Parathyroid adenoma (tissue), 2 donors: ENCODE results near the gene FGF6.

Experiments
- H2AFZ ChIP-seq: fragments of 300-600 bp; sonication (generic); one replicate; pipeline ENCODE4 v1.7.0; 2017; ENCODE audit warnings: antibody characterized with exemption, mild to moderate bottlenecking
- H3K27ac ChIP-seq: fragments of 300-600 bp; sonication (generic); one replicate; pipeline ENCODE4 v1.7.0; 2017
- H3K27me3 ChIP-seq: fragments of 300-600 bp; sonication (generic); one replicate; pipeline ENCODE4 v1.7.0; 2017; ENCODE audit warnings: low read length; ENCODE audit not compliant: control insufficient read depth, insufficient read depth
- H3K36me3 ChIP-seq: fragments of 300-600 bp; sonication (generic); one replicate; pipeline ENCODE4 v1.7.0; 2017; ENCODE audit warnings: low read length; ENCODE audit not compliant: control insufficient read depth, insufficient read depth
- H3K4me1 ChIP-seq: fragments of 300-600 bp; sonication (generic); one replicate; pipeline ENCODE4 v1.7.0; 2017; ENCODE audit warnings: control low read depth
- H3K4me2 ChIP-seq: fragments of 300-600 bp; sonication (generic); one replicate; pipeline ENCODE4 v1.7.0; 2017; ENCODE audit warnings: low read length
- H3K4me3 ChIP-seq: fragments of 300-600 bp; sonication (generic); one replicate; pipeline ENCODE4 v1.7.0; 2017; ENCODE audit warnings: low read depth, low read length
- H3K79me2 ChIP-seq: fragments of 300-600 bp; sonication (generic); one replicate; pipeline ENCODE4 v1.7.0; 2017; ENCODE audit warnings: control low read depth
- H3K9ac ChIP-seq: fragments of 300-600 bp; sonication (generic); one replicate; pipeline ENCODE4 v1.7.0; 2017; ENCODE audit warnings: mild to moderate bottlenecking
- H3K9me3 ChIP-seq: fragments of 300-600 bp; sonication (generic); one replicate; pipeline ENCODE4 v1.7.0; 2017; ENCODE audit warnings: low read length; ENCODE audit not compliant: control insufficient read depth
- CTCF ChIP-seq: fragments of 300-600 bp; sonication (generic); IDR thresholded peaks from one replicate; pipeline ENCODE4 v1.7.0; 2017; ENCODE audit warnings: antibody characterized with exemption, mild to moderate bottlenecking
- donor health status: primary hyperparathyroidism.

The FGF6 gene

DNA sequence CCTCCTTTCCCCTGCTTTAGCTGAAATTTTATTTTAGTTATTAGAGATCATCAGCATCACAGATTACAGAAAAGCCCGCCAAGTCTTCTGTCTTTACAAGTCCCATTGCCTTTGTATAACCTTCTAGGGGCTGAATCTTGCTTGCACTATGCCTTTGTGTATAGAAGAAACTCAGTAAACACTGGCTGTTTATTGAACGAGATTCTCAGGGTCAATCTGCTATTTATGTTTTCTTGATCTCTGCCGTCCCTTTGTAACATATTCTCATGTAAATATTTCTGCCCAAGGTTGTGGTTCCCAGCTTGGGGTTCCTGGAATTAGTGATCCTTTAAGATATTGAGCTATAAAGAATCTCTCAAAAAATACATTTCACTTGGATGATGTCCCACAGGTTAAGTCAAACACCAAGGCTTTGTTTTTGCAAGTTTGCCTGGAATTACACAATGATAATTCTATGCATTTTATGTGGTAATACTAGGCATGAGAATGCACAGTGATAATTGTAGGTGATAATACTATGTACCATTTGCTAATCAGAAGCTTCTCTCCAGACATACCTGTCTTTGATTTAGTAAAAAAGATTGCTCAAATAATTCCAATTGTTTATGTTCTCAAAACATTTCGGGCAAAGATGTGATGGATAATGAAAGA, 40.6 kb upstream of the FGF6 start:
- Histone ChIP-seq H3K9me3 (no peaks in the 10 kb centered on the region), H3K36me3 (no peaks in the 10 kb centered on the region), H3K9ac (no peak overlapping the region), H3K27me3 (no peaks in the 10 kb centered on the region), H3K79me2 (no peaks in the 10 kb centered on the region), H3K4me3 (no peak overlapping the region), H3K4me2 (no peak overlapping the region), H3K27ac (no peak overlapping the region), H3K4me1 (no peaks in the 10 kb centered on the region), H2AFZ (no peak overlapping the region)
- TF ChIP-seq CTCF = no peak

- no peak overlapping the region for H3K4me2 ChIP-seq
- no peaks in the 10 kb centered on the region for H3K27me3 ChIP-seq
- no peak overlapping the region for H3K4me3 ChIP-seq
- H3K36me3 ChIP-seq = no peaks in the 10 kb centered on the region
- no peak overlapping the region for H3K27ac ChIP-seq
- no peaks in the 10 kb centered on the region for H3K4me1 ChIP-seq
- no peaks in the 10 kb centered on the region for H3K79me2 ChIP-seq
- H3K9me3 ChIP-seq = no peaks in the 10 kb centered on the region
- no peak overlapping the region for H2AFZ ChIP-seq
- no peak for TF ChIP-seq CTCF
- no peak overlapping the region for H3K9ac ChIP-seq
These were observed 38.5 kb upstream of the FGF6 start for GRCh38 chr12:4483885-4484823.

DNA sequence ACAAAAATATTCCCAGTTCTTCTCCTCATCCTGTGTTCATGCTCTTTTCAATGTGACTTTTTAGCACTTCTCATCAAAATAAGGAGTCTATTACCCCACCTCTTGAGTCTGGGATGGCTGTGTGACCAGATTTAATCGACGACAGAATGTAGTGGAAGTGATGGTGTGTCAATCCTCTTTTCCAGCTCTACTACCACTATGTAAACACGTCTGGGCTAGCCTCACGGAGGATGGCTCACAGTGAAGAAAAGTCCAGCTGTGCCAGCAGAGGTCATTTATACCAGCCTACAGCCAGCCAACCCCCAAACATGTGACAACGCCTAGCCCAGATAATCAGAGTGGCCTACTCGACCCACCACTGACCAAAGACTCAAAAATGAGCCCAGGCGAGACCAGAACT, 37.3 kb upstream of the FGF6 start:
- TF ChIP-seq CTCF = no peak
- H3K4me2 ChIP-seq = no peak overlapping the region
- no peaks in the 10 kb centered on the region for H3K79me2 ChIP-seq
- no peaks in the 10 kb centered on the region for H3K4me1 ChIP-seq
- no peaks in the 10 kb centered on the region for H3K36me3 ChIP-seq
- no peak overlapping the region for H3K9ac ChIP-seq
- H3K27ac ChIP-seq = no peak overlapping the region
- H3K27me3 ChIP-seq = no peaks in the 10 kb centered on the region
- no peaks in the 10 kb centered on the region for H3K9me3 ChIP-seq
- H3K4me3 ChIP-seq = no peak overlapping the region
- no peak overlapping the region for H2AFZ ChIP-seq

GRCh38 chr12:4478933-4479332, 33.3 kb upstream of the FGF6 start:
- Histone ChIP-seq H3K4me1 (no peaks in the 10 kb centered on the region), H3K9ac (no peak overlapping the region), H3K4me3 (no peak overlapping the region), H3K36me3 (no peaks in the 10 kb centered on the region), H2AFZ (no peak overlapping the region), H3K9me3 (no peaks in the 10 kb centered on the region), H3K27me3 (no peaks in the 10 kb centered on the region), H3K27ac (no peak overlapping the region), H3K79me2 (no peaks in the 10 kb centered on the region), H3K4me2 (no peak overlapping the region)
- no peak for TF ChIP-seq CTCF
